SK-N-SH (cell line): ENCODE results near the gene SAMD4A. TPM values are rescaled to one million over a fixed set of nuclear protein-coding genes. Genes with fewer than 3 reads are reported as not detected.

Experiments used
- CTCF ChIA-PET: fragments of 300-600, 350-600 bp; formaldehyde crosslinking; extraction: SDS; loops from one replicate; lab custom pipeline; 2021; lab: Yijun Ruan, JAX
- POLR2A ChIA-PET: fragments of 350-600 bp; sonication (Branson Sonifier 250); formaldehyde crosslinking; extraction: SDS; loops from one replicate; lab custom pipeline; 2020; ENCODE audit warnings: antibody characterized with exemption, inconsistent platforms; lab: Yijun Ruan, JAX
- DNase-seq: peaks from one replicate; pipeline ENCODE4 v3.0.0; 2012
- H2AFZ ChIP-seq: fragments of 200-600 bp; sonication (generic); 2 replicates; pipeline ENCODE4 v1.8.1; 2016; ENCODE audit warnings: antibody characterized with exemption, mild to moderate bottlenecking, low read depth
- H3F3A ChIP-seq: fragments of 200-600 bp; sonication (generic); replicated peaks from 2 replicates; pipeline ENCODE3; 2016; ENCODE audit warnings: antibody characterized with exemption, mild to moderate bottlenecking; ENCODE audit not compliant: insufficient read depth
- H3K27ac ChIP-seq, 2 experiments: fragments of 200-500 bp in 1 of 2; fragments of 200-600 bp in 1 of 2; sonication (Bioruptor generic) in 1 of 2; sonication (generic), shearing (Covaris generic) in 1 of 2; 2 replicates each; pipeline versions ENCODE4 v1.5.1 to v1.6.1; 2014 to 2016; ENCODE audit warnings: low read depth in 2 of 2, inconsistent platforms in 1 of 2, low read length in 1 of 2, mild to moderate bottlenecking in 1 of 2, mixed read lengths in 1 of 2
- H3K27me3 ChIP-seq: fragments of 200-600 bp; sonication (generic), shearing (Covaris generic); 2 replicates; pipeline ENCODE4 v1.6.1; 2016; ENCODE audit warnings: mixed run types; ENCODE audit not compliant: insufficient read depth
- H3K36me3 ChIP-seq, 2 experiments: fragments of 200-500 bp in 1 of 2; fragments of 200-600 bp in 1 of 2; sonication (Bioruptor generic) in 1 of 2; sonication (generic) in 1 of 2; replicated peaks in 1 of 2; 2 replicates each; pipeline versions ENCODE3 to v1.5.1; 2014 to 2016; ENCODE audit warnings: low read length in 1 of 2, mild to moderate bottlenecking in 1 of 2; ENCODE audit not compliant: insufficient read depth in 2 of 2, control insufficient read depth in 1 of 2
- H3K4me1 ChIP-seq, 2 experiments: fragments of 200-500 bp in 1 of 2; fragments of 200-600 bp in 1 of 2; sonication (Bioruptor generic) in 1 of 2; sonication (generic), shearing (Covaris generic) in 1 of 2; 2 replicates each; pipeline versions ENCODE4 v1.5.1 to v1.6.1; 2014 to 2016; ENCODE audit warnings: low read depth in 1 of 2, low read length in 1 of 2, mixed run types in 1 of 2; ENCODE audit not compliant: insufficient read depth in 2 of 2, control insufficient read depth in 1 of 2
- H3K4me2 ChIP-seq: fragments of 200-600 bp; sonication (generic), shearing (Covaris generic); 2 replicates; pipeline ENCODE4 v1.6.1; 2017; ENCODE audit warnings: mixed run types
- H3K4me3 ChIP-seq, 2 experiments: fragments of 200-500 bp in 1 of 2; fragments of 200-600 bp in 1 of 2; sonication (Bioruptor generic) in 1 of 2; sonication (generic), shearing (Covaris generic) in 1 of 2; 2 replicates each; pipeline versions ENCODE4 v1.5.1 to v1.8.1; 2014 to 2016; ENCODE audit warnings: low read depth in 2 of 2, inconsistent platforms in 1 of 2, low read length in 1 of 2, mild to moderate bottlenecking in 1 of 2, mixed read lengths in 1 of 2, moderate library complexity in 1 of 2
- H3K79me2 ChIP-seq: fragments of 200-600 bp; sonication (generic); 2 replicates; pipeline ENCODE4 v1.8.1; 2017; ENCODE audit warnings: mild to moderate bottlenecking; ENCODE audit not compliant: insufficient read depth
- H3K9ac ChIP-seq: fragments of 200-600 bp; sonication (generic); 2 replicates; pipeline ENCODE4 v1.6.1; 2017; ENCODE audit warnings: mixed run types
- H3K9me2 ChIP-seq: fragments of 200-600 bp; sonication (generic); 2 replicates; pipeline ENCODE4 v1.6.1; 2017; ENCODE audit warnings: mixed run types
- H3K9me3 ChIP-seq: fragments of 200-600 bp; sonication (generic); 2 replicates; pipeline ENCODE4 v1.6.1; 2017; ENCODE audit warnings: mixed run types, mild to moderate bottlenecking, moderate library complexity
- H4K20me1 ChIP-seq: fragments of 200-600 bp; sonication (generic); 2 replicates; pipeline ENCODE4 v1.6.1; 2017; ENCODE audit warnings: mild to moderate bottlenecking, mixed run types; ENCODE audit not compliant: insufficient read depth
- FOSL2 ChIP-seq: IDR thresholded peaks from 2 replicates; pipeline ENCODE4 v1.4.0; 2012; ENCODE audit warnings: low read depth, mild to moderate bottlenecking, moderate library complexity, borderline replicate concordance
- FOXJ3 ChIP-seq: sonication (generic); formaldehyde crosslinking; IDR thresholded peaks from 2 replicates; pipeline ENCODE4 v1.5.1; 2020; ENCODE audit warnings: mild to moderate bottlenecking, missing genetic modification reagents
- FOXM1 ChIP-seq: IDR thresholded peaks from 2 replicates; pipeline ENCODE4 v1.4.0; 2012; ENCODE audit warnings: low read depth, mild to moderate bottlenecking
- GABPA ChIP-seq: IDR thresholded peaks from 2 replicates; pipeline ENCODE4 v1.4.0; 2012; ENCODE audit warnings: low read depth, mild to moderate bottlenecking
- JUND ChIP-seq: IDR thresholded peaks from 2 replicates; pipeline ENCODE4 v1.4.0; 2012
- RAD21 ChIP-seq: IDR thresholded peaks from 2 replicates; pipeline ENCODE4 v1.6.1; 2012; ENCODE audit warnings: mild to moderate bottlenecking, low read length
- RCOR1 ChIP-seq: fragments of 150-350 bp; IDR thresholded peaks from 2 replicates; pipeline ENCODE4 v1.6.1; 2017; ENCODE audit warnings: antibody characterized with exemption, low read length
- RFX5 ChIP-seq: IDR thresholded peaks from 2 replicates; pipeline ENCODE4 v1.6.1; 2012; ENCODE audit warnings: mild to moderate bottlenecking, improper control_type of control experiment, low read length
- TAF1 ChIP-seq: IDR thresholded peaks from 2 replicates; pipeline ENCODE4 v1.6.1; 2012; ENCODE audit warnings: low read depth, mild to moderate bottlenecking, low read length, moderate library complexity, borderline replicate concordance
- TCF12 ChIP-seq: IDR thresholded peaks from 2 replicates; pipeline ENCODE4 v1.4.0; 2012
- WGBS: methylation state at CpG from one replicate; pipeline ENCODE4 v1.1.6; 2017; ENCODE audit warnings: low lambda C conversion rate; 5-methylcytosine and 5-hydroxymethylcytosine counted together
- polyA plus RNA-seq, 3 experiments: library from polyadenylated mRNA; depleted of rRNA; stranded (reverse); fragments of >200 nt; gene quantifications; 2 replicates each; pipeline ENCODE4 v1.2.3, GENCODE V29; 2012
- TF ChIP-seq, protein P1 (sequence below): fragments of 150-350 bp; IDR thresholded peaks from 2 replicates; pipeline ENCODE4 v1.6.1; 2016; ENCODE audit warnings: mild to moderate bottlenecking, low read depth, low read length
- TF ChIP-seq, protein P2 (sequence below): IDR thresholded peaks from 2 replicates; pipeline ENCODE4; 2012
- TF ChIP-seq, protein P3 (sequence below): IDR thresholded peaks from 2 replicates; pipeline ENCODE4 v1.4.0; 2012; ENCODE audit warnings: low read depth, borderline replicate concordance
- TF ChIP-seq, protein P4 (sequence below): IDR thresholded peaks from 2 replicates; pipeline ENCODE4 v1.6.1; 2012; ENCODE audit warnings: mild to moderate bottlenecking, low read depth, low read length, moderate library complexity

SAMD4A gene
- polyA plus RNA-seq, 1 of the 3 experiments (the other 2 are of a cell fraction), result 5.0 TPM

DNA sequence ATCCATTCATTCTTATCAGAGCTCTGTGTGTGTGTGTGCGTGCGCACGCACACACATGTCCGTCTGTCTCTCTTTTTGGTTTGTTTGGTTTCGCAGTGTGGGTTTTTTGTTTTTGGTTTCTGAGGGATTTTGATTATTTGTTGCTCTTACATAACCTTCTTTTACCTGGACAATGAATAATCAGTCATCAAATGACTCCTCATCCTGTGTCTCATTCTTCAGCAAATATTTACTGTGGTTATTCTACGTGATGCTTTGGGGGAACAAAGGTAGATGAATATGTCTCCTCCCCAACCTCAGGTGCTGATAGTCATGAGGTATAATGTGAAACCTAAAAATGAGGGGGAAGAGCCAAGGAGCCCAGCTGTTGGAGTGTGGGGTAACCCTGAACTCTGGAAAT lies 92.4 kb downstream of the SAMD4A start:
- CTCF ChIA-PET, result no interaction called here
- Histone ChIP-seq H3F3A (peaks cover under 1% of the 10 kb centered on the region), H3K9ac (no peak overlapping the region), H3K4me1 (peaks cover 2 to 13% of the 10 kb centered on the region in 2 experiments; a peak in 3 of 4 replicates), H4K20me1 (peaks cover 30% of the 10 kb centered on the region), H3K9me2 (no peaks in the 10 kb centered on the region), H3K36me3 (peaks cover 0 to 6% of the 10 kb centered on the region in 2 experiments), H3K4me2 (no peak overlapping the region), H3K27ac (no peak overlapping the region), H3K9me3 (no peaks in the 10 kb centered on the region), H3K79me2 (peaks cover 99% of the 10 kb centered on the region), H3K27me3 (no peaks in the 10 kb centered on the region), H3K4me3 (no peak overlapping the region), H2AFZ (no peak overlapping the region)
- no peak for DNase-seq
- no peak for TF ChIP-seq FOXJ3 (CRISPR knock-in tag)
- TF ChIP-seq, protein P1, sequence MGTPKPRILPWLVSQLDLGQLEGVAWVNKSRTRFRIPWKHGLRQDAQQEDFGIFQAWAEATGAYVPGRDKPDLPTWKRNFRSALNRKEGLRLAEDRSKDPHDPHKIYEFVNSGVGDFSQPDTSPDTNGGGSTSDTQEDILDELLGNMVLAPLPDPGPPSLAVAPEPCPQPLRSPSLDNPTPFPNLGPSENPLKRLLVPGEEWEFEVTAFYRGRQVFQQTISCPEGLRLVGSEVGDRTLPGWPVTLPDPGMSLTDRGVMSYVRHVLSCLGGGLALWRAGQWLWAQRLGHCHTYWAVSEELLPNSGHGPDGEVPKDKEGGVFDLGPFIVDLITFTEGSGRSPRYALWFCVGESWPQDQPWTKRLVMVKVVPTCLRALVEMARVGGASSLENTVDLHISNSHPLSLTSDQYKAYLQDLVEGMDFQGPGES, result no peak
- TF ChIP-seq RAD21, result no peak
- no peak for TF ChIP-seq GABPA
- TF ChIP-seq, protein P2, sequence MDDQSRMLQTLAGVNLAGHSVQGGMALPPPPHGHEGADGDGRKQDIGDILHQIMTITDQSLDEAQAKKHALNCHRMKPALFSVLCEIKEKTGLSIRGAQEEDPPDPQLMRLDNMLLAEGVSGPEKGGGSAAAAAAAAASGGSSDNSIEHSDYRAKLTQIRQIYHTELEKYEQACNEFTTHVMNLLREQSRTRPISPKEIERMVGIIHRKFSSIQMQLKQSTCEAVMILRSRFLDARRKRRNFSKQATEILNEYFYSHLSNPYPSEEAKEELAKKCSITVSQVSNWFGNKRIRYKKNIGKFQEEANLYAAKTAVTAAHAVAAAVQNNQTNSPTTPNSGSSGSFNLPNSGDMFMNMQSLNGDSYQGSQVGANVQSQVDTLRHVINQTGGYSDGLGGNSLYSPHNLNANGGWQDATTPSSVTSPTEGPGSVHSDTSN, result no peak
- TF ChIP-seq, protein P3, sequence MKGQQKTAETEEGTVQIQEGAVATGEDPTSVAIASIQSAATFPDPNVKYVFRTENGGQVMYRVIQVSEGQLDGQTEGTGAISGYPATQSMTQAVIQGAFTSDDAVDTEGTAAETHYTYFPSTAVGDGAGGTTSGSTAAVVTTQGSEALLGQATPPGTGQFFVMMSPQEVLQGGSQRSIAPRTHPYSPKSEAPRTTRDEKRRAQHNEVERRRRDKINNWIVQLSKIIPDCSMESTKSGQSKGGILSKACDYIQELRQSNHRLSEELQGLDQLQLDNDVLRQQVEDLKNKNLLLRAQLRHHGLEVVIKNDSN, result no peak
- no peak for TF ChIP-seq JUND
- no peak for TF ChIP-seq FOSL2
- TF ChIP-seq, protein P4, sequence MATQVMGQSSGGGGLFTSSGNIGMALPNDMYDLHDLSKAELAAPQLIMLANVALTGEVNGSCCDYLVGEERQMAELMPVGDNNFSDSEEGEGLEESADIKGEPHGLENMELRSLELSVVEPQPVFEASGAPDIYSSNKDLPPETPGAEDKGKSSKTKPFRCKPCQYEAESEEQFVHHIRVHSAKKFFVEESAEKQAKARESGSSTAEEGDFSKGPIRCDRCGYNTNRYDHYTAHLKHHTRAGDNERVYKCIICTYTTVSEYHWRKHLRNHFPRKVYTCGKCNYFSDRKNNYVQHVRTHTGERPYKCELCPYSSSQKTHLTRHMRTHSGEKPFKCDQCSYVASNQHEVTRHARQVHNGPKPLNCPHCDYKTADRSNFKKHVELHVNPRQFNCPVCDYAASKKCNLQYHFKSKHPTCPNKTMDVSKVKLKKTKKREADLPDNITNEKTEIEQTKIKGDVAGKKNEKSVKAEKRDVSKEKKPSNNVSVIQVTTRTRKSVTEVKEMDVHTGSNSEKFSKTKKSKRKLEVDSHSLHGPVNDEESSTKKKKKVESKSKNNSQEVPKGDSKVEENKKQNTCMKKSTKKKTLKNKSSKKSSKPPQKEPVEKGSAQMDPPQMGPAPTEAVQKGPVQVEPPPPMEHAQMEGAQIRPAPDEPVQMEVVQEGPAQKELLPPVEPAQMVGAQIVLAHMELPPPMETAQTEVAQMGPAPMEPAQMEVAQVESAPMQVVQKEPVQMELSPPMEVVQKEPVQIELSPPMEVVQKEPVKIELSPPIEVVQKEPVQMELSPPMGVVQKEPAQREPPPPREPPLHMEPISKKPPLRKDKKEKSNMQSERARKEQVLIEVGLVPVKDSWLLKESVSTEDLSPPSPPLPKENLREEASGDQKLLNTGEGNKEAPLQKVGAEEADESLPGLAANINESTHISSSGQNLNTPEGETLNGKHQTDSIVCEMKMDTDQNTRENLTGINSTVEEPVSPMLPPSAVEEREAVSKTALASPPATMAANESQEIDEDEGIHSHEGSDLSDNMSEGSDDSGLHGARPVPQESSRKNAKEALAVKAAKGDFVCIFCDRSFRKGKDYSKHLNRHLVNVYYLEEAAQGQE, result no peak
- TF ChIP-seq TAF1, result no peak
- TF ChIP-seq RCOR1, result no peak
- no peak for TF ChIP-seq FOXM1
- TF ChIP-seq RFX5, result no peak
- no peak for TF ChIP-seq TCF12
- WGBS, result 78% methylated on average over 6 of the region's 6 CpGs
- POLR2A ChIA-PET, result no interaction called here
